Activated naive CD8-positive, alpha-beta T cell treated with anti-CD3 and anti-CD28 coated beads, Interleukin-2, amount 50 U/mL, for 24 hours (primary cell): Measurements from ENCODE around the gene KLB.
A peak's percentile ranks its signal among the peaks of the same experiment; 100 is the strongest.
"Not testable (repeated sequence)": the region's sequence is repeated elsewhere in the genome, so short reads cannot be mapped to it uniquely, and the experiment has no call there.

Experiments used
- ATAC-seq: fragments of 150-1000 bp; cut with Tn5 transposase; one replicate; pipeline ENCODE4 v1.10.0; 2021
- DNase-seq: peaks from one replicate; pipeline ENCODE4 v3.0.0; 2021
- H3K27ac Mint-ChIP-seq: one replicate; pipeline ENCODE4 v1.8.0; 2021; ENCODE audit warnings: mild to moderate bottlenecking, mixed read lengths
- H3K27me3 Mint-ChIP-seq: one replicate; pipeline ENCODE4 v1.8.0; 2021; ENCODE audit warnings: mixed read lengths
- H3K36me3 Mint-ChIP-seq: one replicate; pipeline ENCODE4 v1.8.0; 2021; ENCODE audit warnings: low read depth, mixed read lengths
- H3K4me1 Mint-ChIP-seq: one replicate; pipeline ENCODE4 v1.8.0; 2021; ENCODE audit warnings: mixed read lengths
- H3K4me3 Mint-ChIP-seq: one replicate; pipeline ENCODE4 v1.8.0; 2021; ENCODE audit warnings: mild to moderate bottlenecking, moderate library complexity, mixed read lengths
- H3K9me3 Mint-ChIP-seq: one replicate; pipeline ENCODE4 v1.8.0; 2021; ENCODE audit warnings: mixed read lengths

The KLB gene

GRCh38 chr4:39406763-39407583 is at the start of gene KLB:
TSS of gene KLB (plus strand) at chr4:39406930. CDS start at chr4:39406950, 20 bp downstream.
- Mint-ChIP-seq H3K9me3 (no peaks in the 10 kb centered on the region), H3K27me3 (peaks cover 3% of the 10 kb centered on the region), H3K4me3 (no peak within 1 kb of the TSS), H3K4me1 (no peaks in the 10 kb centered on the region), H3K27ac (no peak within 1 kb of the TSS), H3K36me3 (no peaks in the 10 kb centered on the region)
- DNase-seq, result no peak
- ATAC-seq, result no peak

- Mint-ChIP-seq H3K9me3 (no peaks in the 10 kb centered on the region), H3K27ac (peak overlapping the region; percentile 100), H3K36me3 (peaks cover 40% of the 10 kb centered on the region), H3K4me1 (peaks cover 76% of the 10 kb centered on the region), H3K4me3 (peak overlapping the region; percentile 22), H3K27me3 (no peaks in the 10 kb centered on the region)
- DNase-seq, result no peak
- no peak for ATAC-seq
Measured at GRCh38 chr4:39357002-39357401, 49.7 kb upstream of the KLB start.

DNA sequence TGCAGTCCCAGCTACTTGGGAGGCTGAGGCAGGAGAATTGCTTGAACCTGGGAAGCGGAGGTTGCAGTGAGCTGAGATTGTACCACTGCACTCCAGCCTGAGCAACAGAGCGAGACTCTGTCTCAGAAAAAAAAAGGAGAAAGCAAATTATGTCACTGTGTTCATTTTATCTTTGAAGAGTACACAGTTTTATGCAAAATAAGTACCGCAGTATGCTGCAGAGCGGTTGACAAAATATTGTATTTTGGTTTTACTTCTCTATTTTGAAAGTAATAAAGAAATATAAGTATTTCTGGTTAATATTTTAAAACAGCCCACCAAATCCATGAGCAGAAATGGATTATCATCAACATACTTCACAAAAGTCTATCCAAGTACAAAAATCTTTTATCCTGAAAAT is 46.1 kb upstream of the KLB start:
- H3K27ac Mint-ChIP-seq, H3K4me3 Mint-ChIP-seq, H3K27me3 Mint-ChIP-seq, H3K9me3 Mint-ChIP-seq, DNase-seq, ATAC-seq: not testable (repeated sequence)
- H3K36me3 Mint-ChIP-seq, result peaks cover 37% of the 10 kb centered on the region
- peaks cover 75% of the 10 kb centered on the region for H3K4me1 Mint-ChIP-seq

DNA sequence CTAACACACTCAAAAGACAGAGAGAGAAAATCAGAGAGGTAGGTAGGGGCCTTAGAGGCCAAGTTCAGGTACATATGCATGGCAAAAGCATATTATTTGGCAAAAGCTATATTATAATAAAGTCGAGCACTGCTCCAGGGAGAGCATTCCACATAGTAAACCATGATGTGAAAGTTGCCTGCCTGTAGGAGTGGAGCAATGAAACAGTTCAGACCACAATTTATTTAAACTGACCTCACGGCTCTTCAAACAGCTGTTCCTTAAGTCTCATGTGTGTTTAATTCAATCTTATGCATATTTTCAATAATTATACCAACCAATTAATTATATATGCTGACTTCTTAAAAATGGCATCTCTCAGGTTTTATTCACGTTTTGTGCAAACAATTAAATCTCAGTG is 43.9 kb upstream of the KLB start:
- no peaks in the 10 kb centered on the region for H3K27me3 Mint-ChIP-seq
- peaks cover 64% of the 10 kb centered on the region for H3K4me1 Mint-ChIP-seq
- peak overlapping the region; percentile 18 for H3K27ac Mint-ChIP-seq

DNA sequence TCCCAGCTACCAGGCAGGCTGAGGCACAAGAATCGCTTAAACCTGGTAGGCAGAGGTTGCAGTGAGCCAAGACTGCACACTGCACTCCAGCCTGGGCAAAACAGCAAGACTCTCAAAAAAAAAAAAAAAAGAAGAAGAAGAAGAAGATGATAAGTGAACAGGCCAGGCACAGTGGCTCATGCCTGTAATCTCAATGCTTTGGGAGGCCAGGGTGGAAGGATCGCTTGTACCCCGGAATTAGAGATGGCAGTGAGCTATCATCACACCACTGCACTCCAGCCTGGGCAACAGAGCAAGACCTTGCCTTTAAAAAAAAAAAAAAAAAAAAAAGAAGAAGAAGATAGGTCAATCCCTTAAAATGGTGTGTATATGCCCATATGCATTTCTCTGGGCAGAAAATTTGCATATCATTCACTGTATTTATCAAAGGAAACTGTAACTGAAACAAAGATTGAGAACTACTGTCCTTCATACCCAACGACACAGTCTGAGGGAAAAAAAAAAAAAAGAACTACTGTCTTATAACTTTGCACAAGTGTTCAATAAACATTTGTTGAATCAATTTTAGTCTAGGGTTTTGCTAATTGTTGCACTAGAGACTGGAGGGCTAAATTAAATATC is 42.8 kb upstream of the KLB start:
- no peaks in the 10 kb centered on the region for H3K27me3 Mint-ChIP-seq
- H3K9me3 Mint-ChIP-seq, result no peaks in the 10 kb centered on the region
- H3K4me3 Mint-ChIP-seq, result peak overlapping the region; percentile 96
- peaks cover 33% of the 10 kb centered on the region for H3K36me3 Mint-ChIP-seq
- peak overlapping the region; percentile 76 for H3K27ac Mint-ChIP-seq
- ATAC-seq (no peak), DNase-seq (no peak)
- H3K4me1 Mint-ChIP-seq, result peaks cover 54% of the 10 kb centered on the region

More for the DNA sequence above, 43.9 kb upstream of the KLB start:
- peak overlapping the region; percentile 27 for H3K4me3 Mint-ChIP-seq
- no peak for DNase-seq
- no peaks in the 10 kb centered on the region for H3K9me3 Mint-ChIP-seq
- ATAC-seq, result no peak
- H3K36me3 Mint-ChIP-seq, result peaks cover 36% of the 10 kb centered on the region

- no peaks in the 10 kb centered on the region for H3K27me3 Mint-ChIP-seq
- H3K36me3 Mint-ChIP-seq, result peaks cover 28% of the 10 kb centered on the region
- DNase-seq (no peak), ATAC-seq (no peak)
- peaks cover 3% of the 10 kb centered on the region for H3K9me3 Mint-ChIP-seq
- H3K27ac Mint-ChIP-seq, result peak overlapping the region; percentile 93
- peaks cover 47% of the 10 kb centered on the region for H3K4me1 Mint-ChIP-seq
- peak overlapping the region; percentile 96 for H3K4me3 Mint-ChIP-seq
Measured at GRCh38 chr4:39365360-39365759, 41.4 kb upstream of the KLB start.

DNA sequence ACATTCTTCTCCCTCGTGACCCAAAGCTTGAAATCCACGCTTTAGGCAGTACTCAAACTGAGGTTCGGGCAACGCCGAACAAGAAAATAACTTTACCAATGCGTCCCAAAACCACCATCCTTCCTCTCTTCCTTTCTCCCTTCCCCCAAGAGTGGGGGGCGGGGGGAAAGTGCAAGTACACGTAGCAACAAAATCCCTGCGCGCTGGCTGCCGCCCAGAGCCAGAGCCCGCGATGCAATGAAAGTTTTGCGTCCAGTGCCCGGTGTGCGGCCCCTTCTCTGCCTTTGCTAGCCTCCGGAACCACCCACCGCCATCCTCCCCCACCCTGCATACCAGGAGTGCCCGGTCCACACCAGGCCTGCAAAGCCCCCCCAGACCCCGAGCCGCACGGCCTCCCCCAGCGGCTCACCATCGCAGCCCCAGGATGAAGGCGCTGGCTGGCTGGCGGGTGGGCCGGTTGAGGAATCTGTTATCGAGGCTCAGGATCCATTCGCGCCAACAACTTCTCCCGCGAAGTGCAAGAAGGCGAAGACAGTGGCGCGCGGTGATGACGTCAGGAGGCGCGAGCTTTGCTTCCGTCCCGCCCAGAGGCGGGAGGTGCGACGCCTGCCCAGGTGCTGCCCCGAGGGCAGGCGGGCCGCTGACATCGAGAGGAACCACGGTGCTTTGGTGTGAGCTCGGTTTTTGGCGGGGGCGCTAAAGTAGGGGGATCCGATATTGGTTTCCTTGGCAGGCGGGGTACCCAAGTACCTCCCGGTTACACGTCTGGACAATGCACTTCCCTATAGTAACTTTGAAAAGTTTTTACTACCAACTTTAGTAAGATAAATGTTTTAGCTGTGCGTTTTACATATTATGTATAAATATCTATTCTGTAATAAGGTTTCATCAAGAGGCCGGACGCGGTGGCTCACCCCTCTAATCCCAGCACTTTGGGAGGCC is 40.6 kb upstream of the KLB start, which contains the start of gene RFC1:
Gene RFC1 (minus strand): TSS at position 533 of the 942 bp plus-strand sequence. CDS start 121 bp downstream, at position 412.
- DNase-seq (peak; percentile 96), ATAC-seq (peak; percentile 86)
- H3K27ac Mint-ChIP-seq, result peak within 1 kb of the TSS; percentile 93
- H3K27me3 Mint-ChIP-seq, result no peaks in the 10 kb centered on the region
- H3K36me3 Mint-ChIP-seq, result peaks cover 31% of the 10 kb centered on the region
- H3K9me3 Mint-ChIP-seq, result peaks cover 8% of the 10 kb centered on the region
- peak within 1 kb of the TSS; percentile 96 for H3K4me3 Mint-ChIP-seq
- peaks cover 47% of the 10 kb centered on the region for H3K4me1 Mint-ChIP-seq

- Mint-ChIP-seq H3K4me1 (peaks cover 41% of the 10 kb centered on the region), H3K27me3 (no peaks in the 10 kb centered on the region), H3K27ac (peak overlapping the region; percentile 39), H3K4me3 (peak overlapping the region; percentile 34), H3K36me3 (peaks cover 22% of the 10 kb centered on the region), H3K9me3 (peaks cover 12% of the 10 kb centered on the region)
- ATAC-seq, result no peak
- DNase-seq, result no peak
Measured at GRCh38 chr4:39367166-39367565, 39.6 kb upstream of the KLB start.

- ATAC-seq (no peak), DNase-seq (no peak)
- Mint-ChIP-seq H3K4me3 (no peak overlapping the region), H3K27me3 (no peaks in the 10 kb centered on the region), H3K4me1 (peaks cover 21% of the 10 kb centered on the region), H3K9me3 (peaks cover 12% of the 10 kb centered on the region), H3K27ac (no peak overlapping the region), H3K36me3 (peaks cover 12% of the 10 kb centered on the region)
Measured at GRCh38 chr4:39369301-39369700, 37.4 kb upstream of the KLB start.

GRCh38 chr4:39371209-39371608 is 35.5 kb upstream of the KLB start:
- not testable (repeated sequence) for H3K36me3 Mint-ChIP-seq, H3K27ac Mint-ChIP-seq, DNase-seq, H3K27me3 Mint-ChIP-seq, H3K4me3 Mint-ChIP-seq, H3K4me1 Mint-ChIP-seq, ATAC-seq
- peaks cover 12% of the 10 kb centered on the region for H3K9me3 Mint-ChIP-seq

- Mint-ChIP-seq H3K36me3 (peaks cover 3% of the 10 kb centered on the region), H3K27ac (no peak overlapping the region), H3K4me1 (no peaks in the 10 kb centered on the region), H3K9me3 (peaks cover 18% of the 10 kb centered on the region), H3K27me3 (peaks cover 17% of the 10 kb centered on the region), H3K4me3 (no peak overlapping the region)
- ATAC-seq (no peak), DNase-seq (no peak)
Measured at GRCh38 chr4:39375478-39375877, 31.3 kb upstream of the KLB start.

DNA sequence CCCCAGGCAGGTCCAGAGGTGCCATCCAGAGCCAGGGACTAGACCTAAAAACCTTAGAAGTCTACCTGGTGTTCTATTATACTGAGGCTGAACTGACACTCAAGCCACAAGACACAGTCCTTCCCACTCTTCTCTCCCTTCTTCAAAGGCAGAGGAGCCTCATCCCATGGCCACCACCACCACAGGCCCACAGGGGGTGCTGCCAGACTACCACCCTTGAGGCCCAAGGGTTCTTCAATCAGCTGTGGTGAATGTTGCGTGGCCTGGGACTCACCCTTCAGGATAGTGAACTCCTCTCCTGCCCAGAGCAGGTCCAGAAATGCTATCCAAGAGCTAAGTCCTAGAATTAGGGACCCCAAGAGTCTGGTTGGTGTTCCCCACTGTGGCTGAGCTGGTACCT is 23.0 kb upstream of the KLB start:
- peaks cover 22% of the 10 kb centered on the region for H3K27me3 Mint-ChIP-seq
- peaks cover 14% of the 10 kb centered on the region for H3K9me3 Mint-ChIP-seq
- H3K27ac Mint-ChIP-seq, result no peak overlapping the region
- no peak for ATAC-seq
- no peaks in the 10 kb centered on the region for H3K4me1 Mint-ChIP-seq
- no peak for DNase-seq
- no peak overlapping the region for H3K4me3 Mint-ChIP-seq
- no peaks in the 10 kb centered on the region for H3K36me3 Mint-ChIP-seq

DNA sequence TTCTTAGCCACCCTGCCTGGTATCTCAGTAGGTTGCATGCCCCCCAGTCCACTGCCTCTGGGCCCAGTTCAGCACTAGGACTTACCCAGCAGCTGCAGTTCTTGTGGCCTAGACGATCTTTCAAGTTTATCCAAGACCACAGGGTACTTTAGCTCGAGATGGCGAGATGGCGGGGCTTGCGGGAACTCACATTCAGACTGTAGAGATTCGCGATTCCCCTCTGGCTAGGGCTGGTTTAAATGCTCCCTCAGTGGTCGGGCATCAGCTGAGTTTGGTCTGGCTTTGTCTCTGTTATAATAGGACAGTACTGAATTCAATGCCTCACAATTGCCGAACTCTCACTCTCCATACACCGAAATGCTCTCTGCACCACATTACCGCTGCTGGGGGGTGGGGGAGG is 22.2 kb upstream of the KLB start:
- no peaks in the 10 kb centered on the region for H3K36me3 Mint-ChIP-seq
- no peak for ATAC-seq
- no peak overlapping the region for H3K4me3 Mint-ChIP-seq
- no peak for DNase-seq
- peaks cover 18% of the 10 kb centered on the region for H3K27me3 Mint-ChIP-seq
- H3K27ac Mint-ChIP-seq, result no peak overlapping the region
- no peaks in the 10 kb centered on the region for H3K4me1 Mint-ChIP-seq
- H3K9me3 Mint-ChIP-seq, result peaks cover 12% of the 10 kb centered on the region

GRCh38 chr4:39390603-39391002 is 16.1 kb upstream of the KLB start:
- no peaks in the 10 kb centered on the region for H3K27me3 Mint-ChIP-seq
- H3K36me3 Mint-ChIP-seq, result no peaks in the 10 kb centered on the region
- H3K9me3 Mint-ChIP-seq, result no peaks in the 10 kb centered on the region
- ATAC-seq (no peak), DNase-seq (no peak)
- no peak overlapping the region for H3K4me3 Mint-ChIP-seq
- no peak overlapping the region for H3K27ac Mint-ChIP-seq
- H3K4me1 Mint-ChIP-seq, result no peaks in the 10 kb centered on the region
